GM12878 (cell line): ENCODE measurements around the gene MYLK3. TPM values are rescaled to one million over a fixed set of nuclear protein-coding genes. Genes with fewer than 3 reads are reported as not detected.

Experiments
- ATAC-seq: fragments of 200-7000 bp; cut with Tn5 transposase; 3 replicates; pipeline ENCODE4 v1.9.1; 2020; ENCODE audit warnings: mild to moderate bottlenecking, moderate library complexity
- BruUV-seq: library from RNA; stranded (reverse); fragments of 400-500 nt; replicated peaks from 2 replicates; lab custom pipeline; 2021; lab: Mats Ljungman, UMichigan
- CTCF ChIA-PET: fragments of 300-600 bp; sonication (Branson Sonifier 250); formaldehyde crosslinking; extraction: SDS; loops from one replicate; lab custom pipeline; 2021; ENCODE audit warnings: inconsistent platforms; lab: Yijun Ruan, JAX
- POLR2A ChIA-PET: fragments of 350-600 bp; formaldehyde crosslinking; extraction: SDS; loops from one replicate; lab custom pipeline; 2021; ENCODE audit warnings: inconsistent platforms; lab: Charles Lee
- RAD21 ChIA-PET: fragments of 300-600 bp; sonication (Branson Sonifier 250); formaldehyde crosslinking; loops from one replicate; lab custom pipeline; 2023; ENCODE audit warnings: antibody characterized with exemption; ENCODE audit not compliant: unreplicated experiment; lab: Charles Lee
- SMC1A ChIA-PET: fragments of 300-600 bp; sonication (Branson Sonifier 250); formaldehyde crosslinking; loops from one replicate; lab custom pipeline; 2023; ENCODE audit not compliant: unreplicated experiment, uncharacterized antibody; lab: Charles Lee
- DNase-seq: peaks from one replicate; pipeline ENCODE4 v3.0.0-alpha.2; 2011; ENCODE audit warnings: low read depth, low spot score
- FAIRE-seq: peaks from 3 replicates; lab custom pipeline; 2011; peaks lifted over from hg19 to GRCh38; lab: Jason Lieb, UNC
- H2AFZ ChIP-seq: 2 replicates; pipeline ENCODE4 v1.6.0; 2011; ENCODE audit warnings: low read depth, low read length, control low read depth; ENCODE audit not compliant: control insufficient read depth
- H3K27ac ChIP-seq: 2 replicates; pipeline ENCODE4 v1.5.1; 2011; ENCODE audit warnings: control low read depth; ENCODE audit not compliant: control insufficient read depth, insufficient read depth
- H3K27me3 ChIP-seq, 2 experiments: replicated peaks in 1 of 2; 2 replicates each; pipeline versions ENCODE4 v1.6.0 to v1.6.1; 2011; ENCODE audit warnings: low read length in 1 of 2; ENCODE audit not compliant: control insufficient read depth in 2 of 2, insufficient read depth in 2 of 2
- H3K36me3 ChIP-seq, 2 experiments: 2 replicates each; pipeline ENCODE4 v1.5.1; 2011; ENCODE audit warnings: low read length in 1 of 2; ENCODE audit not compliant: control insufficient read depth in 2 of 2, insufficient read depth in 2 of 2
- H3K4me1 ChIP-seq: 2 replicates; pipeline ENCODE4 v1.6.1; 2011; ENCODE audit warnings: mild to moderate bottlenecking, low read length, moderate library complexity, mixed read lengths; ENCODE audit not compliant: control insufficient read depth, insufficient read depth
- H3K4me2 ChIP-seq: 2 replicates; pipeline ENCODE4 v1.6.0; 2011; ENCODE audit warnings: control low read depth; ENCODE audit not compliant: control insufficient read depth, insufficient read depth
- H3K4me3 ChIP-seq: fragments of 200-600 bp; sonication (generic); 2 replicates; pipeline ENCODE4 v1.5.1; 2016
- H3K79me2 ChIP-seq: 2 replicates; pipeline ENCODE4 v1.6.0; 2011; ENCODE audit warnings: low read length; ENCODE audit not compliant: control insufficient read depth, insufficient read depth
- H3K9ac ChIP-seq: 2 replicates; pipeline ENCODE4 v1.8.0; 2011; ENCODE audit warnings: low read length, control low read depth, mixed read lengths; ENCODE audit not compliant: control insufficient read depth, insufficient read depth
- H3K9me3 ChIP-seq: replicated peaks from 3 replicates; pipeline ENCODE4 v1.5.1; 2011; ENCODE audit warnings: mild to moderate bottlenecking, low read length; ENCODE audit not compliant: control insufficient read depth, insufficient read depth
- H4K20me1 ChIP-seq: 2 replicates; pipeline ENCODE4 v1.6.0; 2011; ENCODE audit not compliant: control insufficient read depth, insufficient read depth
- ATF7 ChIP-seq: fragments of 450-650 bp; IDR thresholded peaks from 2 replicates; pipeline ENCODE4 v1.6.1; 2016; ENCODE audit warnings: low read depth, mild to moderate bottlenecking
- E2F4 ChIP-seq: IDR thresholded peaks from 2 replicates; pipeline ENCODE4 v1.6.1; 2012; ENCODE audit warnings: low read depth, low read length, improper control_type of control experiment
- IKZF1 ChIP-seq: fragments of 450-650 bp; conservative IDR thresholded peaks from 2 replicates; pipeline ENCODE4 v1.6.1; 2017; ENCODE audit warnings: antibody characterized with exemption, mild to moderate bottlenecking
- IKZF2 ChIP-seq, 2 experiments: fragments of 450-650 bp; IDR thresholded peaks; 2 replicates each; pipeline ENCODE4 v1.6.1; 2017; ENCODE audit warnings: mild to moderate bottlenecking in 2 of 2, moderate library complexity in 2 of 2
- PAX5 ChIP-seq: IDR thresholded peaks from 2 replicates; pipeline ENCODE4 v1.6.1; 2011; ENCODE audit warnings: low read depth, low read length, borderline replicate concordance
- RB1 ChIP-seq: fragments of 450-650 bp; formaldehyde crosslinking; IDR thresholded peaks from 2 replicates; pipeline ENCODE4 v1.6.1; 2017; ENCODE audit warnings: mild to moderate bottlenecking, borderline replicate concordance
- SIN3A ChIP-seq: IDR thresholded peaks from 2 replicates; pipeline ENCODE4 v1.6.1; 2012; ENCODE audit warnings: low read depth, low read length, improper control_type of control experiment
- SMC3 ChIP-seq: IDR thresholded peaks from 2 replicates; pipeline ENCODE4 v1.6.1; 2011; ENCODE audit warnings: low read length, improper control_type of control experiment, borderline replicate concordance
- SUPT20H ChIP-seq: IDR thresholded peaks from 2 replicates; pipeline ENCODE4 v1.6.1; 2011; ENCODE audit warnings: low read depth, mild to moderate bottlenecking, low read length, moderate library complexity, borderline replicate concordance; ENCODE audit not compliant: control insufficient read depth
- TCF12 ChIP-seq: IDR thresholded peaks from 2 replicates; pipeline ENCODE4 v1.6.1; 2011; ENCODE audit warnings: low read depth, mild to moderate bottlenecking, low read length
- YBX1 ChIP-seq: fragments of 450-650 bp; IDR thresholded peaks from 2 replicates; pipeline ENCODE4 v1.6.1; 2016; ENCODE audit warnings: antibody characterized with exemption
- YY1 ChIP-seq: IDR thresholded peaks from 2 replicates; pipeline ENCODE4 v1.6.1; 2011; ENCODE audit warnings: low read depth, mild to moderate bottlenecking, low read length
- ZNF592 ChIP-seq: fragments of 450-650 bp; IDR thresholded peaks from 2 replicates; pipeline ENCODE4 v1.6.1; 2017; ENCODE audit warnings: mild to moderate bottlenecking, moderate library complexity
- WGBS: methylation state at CpG from one replicate; pipeline ENCODE4 v1.1.6; 2016; ENCODE audit warnings: low lambda C conversion rate; ENCODE audit not compliant: insufficient replicate concordance, insufficient coverage; ENCODE audit errors: missing lambda C conversion rate; 5-methylcytosine and 5-hydroxymethylcytosine counted together
- in situ Hi-C: fragments of 300-500 bp; cut with MboI; formaldehyde crosslinking; loops from 9 replicates; pipeline ENCODE4 v1.14.3; 2018; ENCODE audit warnings: mixed read lengths
- intact Hi-C: fragments of 100-400 bp; cut with micrococcal nuclease; formaldehyde crosslinking; loops from one replicate; pipeline ENCODE4 v1.14.2; 2022; ENCODE audit not compliant: unreplicated experiment
- polyA plus RNA-seq, 11 experiments: library from polyadenylated mRNA; depleted of rRNA in 4 of 11; unstranded in 6 of 11; stranded (reverse) in 5 of 11; fragments of >200 nt; fragmentation: Nextera tagmentation in 4 of 11; fragmentation: Illumina TruSeq in 1 of 11; extraction: Ambion mirVana in 4 of 11; extraction: Trizol in 1 of 11; gene quantifications; 1 replicate in 1 of 11; 2 replicates in 10 of 11; pipeline versions ENCODE4 v1.2.1 to v1.2.3, GENCODE V29; 2011 to 2016; ENCODE audit warnings: inconsistent platforms in 2 of 11, missing spikeins in 2 of 11, low read depth in 1 of 11
- total RNA-seq, 4 experiments: library from RNA; depleted of rRNA in 3 of 4; stranded (reverse); fragments of >200 nt in 3 of 4; fragmentation: Illumina TruSeq in 1 of 4; extraction: Trizol in 1 of 4; gene quantifications; 2 replicates each; pipeline versions ENCODE4 v1.2.1 to v1.2.3, GENCODE V29; 2013 to 2021

The MYLK3 gene
- total and polyA plus RNA-seq, 10 of the 15 experiments (the other 5 are each of a cell fraction or from before 2014, with no cell fraction given) = 0.02 to 0.46 (median 0.17) TPM

- WGBS = 75% methylated on average over 12 of the region's 15 CpGs
- H3K79me2 ChIP-seq = no peaks in the 10 kb centered on the region
- RAD21 ChIA-PET = interaction anchor here (1.4 kb wide), 1 partner anchor 73 kb away, joined by 3 read pairs; no protein-coding TSS in a partner anchor
- no peak overlapping the region for H3K9ac ChIP-seq
- H3K9me3 ChIP-seq = no peaks in the 10 kb centered on the region
- TF ChIP-seq SMC3 (no peak), TCF12 (no peak), PAX5 (no peak), ZNF592 (no peak), E2F4 (no peak), SUPT20H (no peak), SIN3A (no peak), IKZF1 (no peak), IKZF2 (IDR thresholded peaks at IDR 0.05) (no peak), RB1 (no peak), YY1 (no peak), ATF7 (no peak), YBX1 (no peak)
- SMC1A ChIA-PET = interaction anchor here (1.1 kb wide), 1 partner anchor 55 kb away, joined by 3 read pairs; no protein-coding TSS in a partner anchor
- H3K27ac ChIP-seq = no peak overlapping the region
- in situ Hi-C loops = no loop called here
- H3K4me1 ChIP-seq = peaks cover 19% of the 10 kb centered on the region
- H3K27me3 ChIP-seq = no peaks in the 10 kb centered on the region
- POLR2A ChIA-PET = interaction anchor here (1.1 kb wide), 1 partner anchor 41 kb away, joined by 3 read pairs; no protein-coding TSS in a partner anchor
- ATAC-seq (no peak), DNase-seq (no peak), FAIRE-seq (no peak)
- H3K36me3 ChIP-seq = no peaks in the 10 kb centered on the region
- H2AFZ ChIP-seq = no peak overlapping the region
- intact Hi-C loops = no loop called here
- no TSS peak for BruUV-seq
- no peak overlapping the region for H3K4me2 ChIP-seq
- no peaks in the 10 kb centered on the region for H4K20me1 ChIP-seq
- CTCF ChIA-PET = interaction anchor here (1.2 to 2.2 kb wide), 2 partner anchors 42 to 54 kb away, joined by 4 to 7 read pairs; no protein-coding TSS in a partner anchor
- no peak overlapping the region for H3K4me3 ChIP-seq
These were observed 1.0 kb downstream of the MYLK3 start for GRCh38 chr16:46746821-46747776.
